B cell (primary cell): ENCODE measurements around the gene NYAP2. TPM values are rescaled to one million over a fixed set of nuclear protein-coding genes. Genes with fewer than 3 reads are reported as not detected.

ENCODE experiments used
- ATAC-seq: fragments of 200-7000 bp; cut with Tn5 transposase; one replicate; pipeline ENCODE4 v1.10.0; 2021; ENCODE audit warnings: low read depth, mild to moderate bottlenecking, moderate number of reproducible peaks, moderate library complexity
- CTCF ChIA-PET: fragments of 350-600 bp; sonication (Branson Sonifier 250); formaldehyde crosslinking; loops from one replicate; lab custom pipeline; 2021; ENCODE audit warnings: antibody characterized with exemption, inconsistent platforms; lab: Charles Lee
- POLR2A ChIA-PET: fragments of 350-600 bp; sonication (Branson Sonifier 250); formaldehyde crosslinking; loops from one replicate; lab custom pipeline; 2021; ENCODE audit warnings: antibody characterized with exemption; lab: Charles Lee
- DNase-seq: peaks from one replicate; pipeline ENCODE4 v3.0.0; 2013
- H2AFZ ChIP-seq: 2 replicates; pipeline ENCODE4 v1.6.1; 2012; ENCODE audit warnings: mild to moderate bottlenecking, low read depth, low read length; ENCODE audit not compliant: insufficient read depth, poor library complexity, severe bottlenecking
- H3K27ac ChIP-seq, 2 donors: 1 replicate in 1 of 2; 2 replicates in 1 of 2; pipeline ENCODE4 v1.5.1; 2012 to 2013; ENCODE audit warnings: low read length in 2 of 2, mild to moderate bottlenecking in 2 of 2, moderate library complexity in 1 of 2
- H3K27me3 ChIP-seq, 4 experiments: fragments of 200-600 bp in 1 of 4; sonication (generic) in 1 of 4; replicated peaks in 1 of 4; 1 replicate in 2 of 4; 2 replicates in 2 of 4; pipeline versions ENCODE4 v1.6.1 to v1.7.0; 2013 to 2016; ENCODE audit warnings: low read length in 3 of 4, mild to moderate bottlenecking in 2 of 4, mixed read lengths in 1 of 4, moderate library complexity in 1 of 4; ENCODE audit not compliant: insufficient read depth in 4 of 4, control insufficient read depth in 3 of 4; ENCODE audit errors: control extremely low read depth in 1 of 4
- H3K36me3 ChIP-seq, 2 experiments: replicated peaks in 1 of 2; 1 replicate in 1 of 2; 2 replicates in 1 of 2; pipeline versions ENCODE4 v1.6.1 to v1.7.1; 2013; ENCODE audit warnings: low read length in 1 of 2; ENCODE audit not compliant: insufficient read depth in 2 of 2, control insufficient read depth in 1 of 2; ENCODE audit errors: control extremely low read depth in 1 of 2, extremely low read depth in 1 of 2
- H3K4me1 ChIP-seq, 2 donors: fragments of 200-600 bp in 1 of 2; sonication (generic) in 1 of 2; 1 replicate in 1 of 2; 2 replicates in 1 of 2; pipeline versions ENCODE4 v1.5.1 to v1.6.1; 2013 to 2017; ENCODE audit warnings: low read length in 2 of 2; ENCODE audit not compliant: control insufficient read depth in 2 of 2, insufficient read depth in 2 of 2
- H3K4me2 ChIP-seq: replicated peaks from 2 replicates; pipeline ENCODE3; 2012; ENCODE audit warnings: mild to moderate bottlenecking, low read depth, low read length; ENCODE audit not compliant: poor library complexity, severe bottlenecking
- H3K4me3 ChIP-seq, 5 experiments: fragments of 200-600 bp in 1 of 5; sonication (generic) in 1 of 5; 1 replicate in 3 of 5; 2 replicates in 2 of 5; pipeline versions ENCODE4 v1.5.1 to v1.7.0; 2011 to 2016; ENCODE audit warnings: low read length in 4 of 5, mild to moderate bottlenecking in 4 of 5, low read depth in 2 of 5, control low read depth in 1 of 5, moderate library complexity in 1 of 5; ENCODE audit not compliant: insufficient read depth in 1 of 5; ENCODE audit errors: control extremely low read depth in 1 of 5, extremely low read depth in 1 of 5
- H3K79me2 ChIP-seq: fragments of 200-600 bp; sonication (generic); one replicate; pipeline ENCODE4 v1.6.0; 2016; ENCODE audit warnings: low read length; ENCODE audit not compliant: control insufficient read depth, insufficient read depth
- H3K9ac ChIP-seq: fragments of 200-600 bp; sonication (generic); 2 replicates; pipeline ENCODE4 v1.6.1; 2017; ENCODE audit warnings: mild to moderate bottlenecking, low read length, moderate library complexity
- H3K9me3 ChIP-seq, 3 donors: one replicate each; pipeline versions ENCODE4 v1.6.1 to v1.7.1; 2013; ENCODE audit warnings: low read length in 2 of 3; ENCODE audit not compliant: control insufficient read depth in 2 of 3, insufficient read depth in 1 of 3; ENCODE audit errors: control extremely low read depth in 1 of 3
- H4K20me1 ChIP-seq: 2 replicates; pipeline ENCODE4 v1.6.0; 2012; ENCODE audit warnings: mild to moderate bottlenecking, low read length; ENCODE audit not compliant: insufficient read depth, control insufficient read depth, poor library complexity, severe bottlenecking
- H3K27ac Mint-ChIP-seq: one replicate; pipeline ENCODE4 v1.8.0; 2021; ENCODE audit warnings: mixed read lengths
- H3K27me3 Mint-ChIP-seq: one replicate; pipeline ENCODE4 v1.8.0; 2021; ENCODE audit warnings: mixed read lengths
- H3K4me1 Mint-ChIP-seq: one replicate; pipeline ENCODE4 v1.8.0; 2021; ENCODE audit warnings: mixed read lengths
- H3K4me3 Mint-ChIP-seq: one replicate; pipeline ENCODE4 v1.8.0; 2021; ENCODE audit warnings: mixed read lengths
- H3K9me3 Mint-ChIP-seq: one replicate; pipeline ENCODE4 v1.8.0; 2022; ENCODE audit warnings: mixed read lengths; ENCODE audit not compliant: insufficient read depth
- CTCF ChIP-seq: fragments of 200-600 bp; IDR thresholded peaks from one replicate; pipeline ENCODE4 v1.8.0; 2022; ENCODE audit warnings: antibody characterized with exemption, mild to moderate bottlenecking
- EZH2 ChIP-seq: IDR thresholded peaks from 2 replicates; pipeline ENCODE4 v1.6.1; 2012; ENCODE audit warnings: borderline replicate concordance, low read depth, mild to moderate bottlenecking, moderate library complexity, low read length; ENCODE audit not compliant: insufficient read depth, poor library complexity, severe bottlenecking
- WGBS: methylation state at CpG from one replicate; pipeline ENCODE4 v1.1.5; 2013; ENCODE audit warnings: missing lambda C conversion rate; ENCODE audit not compliant: insufficient coverage; 5-methylcytosine and 5-hydroxymethylcytosine counted together
- intact Hi-C: fragments of 100-400 bp; cut with micrococcal nuclease; formaldehyde crosslinking; loops from one replicate; pipeline ENCODE4 v1.10.0; 2022
- polyA plus RNA-seq: library from polyadenylated mRNA; depleted of rRNA; stranded (reverse); fragments of >200 nt; gene quantifications from 2 replicates; pipeline ENCODE4 v1.2.3, GENCODE V29; 2012
- total RNA-seq, 2 donors: library from RNA; stranded (reverse); fragments of 120-200 nt in 1 of 2; gene quantifications; 1 replicate in 1 of 2; 2 replicates in 1 of 2; pipeline versions ENCODE4 v1.2.3 to v1.2.4, GENCODE V29; 2013 to 2022

NYAP2 gene
- total and polyA plus RNA-seq, 2 donors (not counting 1 experiment from before 2014, with no cell fraction given): 0.12 to 0.17 TPM

- WGBS: no CpG with 5 or more reads among the region's 2 CpGs
- no peaks in the 10 kb centered on the region for H3K36me3 ChIP-seq
- no peak overlapping the region for H3K4me3 Mint-ChIP-seq
These were observed 217.3 kb downstream of the NYAP2 start for GRCh38 chr2:225616848-225617247.

GRCh38 chr2:225620227-225620626 lies 220.7 kb downstream of the NYAP2 start:
- H3K4me2 ChIP-seq: no peak overlapping the region
- CTCF ChIA-PET: no interaction called here
- peaks cover 2% of the 10 kb centered on the region for H3K27me3 Mint-ChIP-seq
- ATAC-seq: no peak
- H3K4me3 Mint-ChIP-seq: no peak overlapping the region
- POLR2A ChIA-PET: no interaction called here
- H3K9me3 Mint-ChIP-seq: no peaks in the 10 kb centered on the region
- H3K9me3 ChIP-seq: no peaks in the 10 kb centered on the region
- H3K27ac Mint-ChIP-seq: no peak overlapping the region
- no peaks in the 10 kb centered on the region for H3K36me3 ChIP-seq
- no peaks in the 10 kb centered on the region for H3K27me3 ChIP-seq
- intact Hi-C loops: no loop called here
- DNase-seq: no peak
- no peaks in the 10 kb centered on the region for H4K20me1 ChIP-seq
- TF ChIP-seq EZH2: no peak
- no peak for TF ChIP-seq CTCF
- H3K4me1 ChIP-seq: no peaks in the 10 kb centered on the region
- no peaks in the 10 kb centered on the region for H3K79me2 ChIP-seq
- no peak overlapping the region for H2AFZ ChIP-seq
- WGBS: no CpG with 5 or more reads among the region's 21 CpGs
- H3K9ac ChIP-seq: no peak overlapping the region
- no peak overlapping the region for H3K27ac ChIP-seq
- H3K4me3 ChIP-seq: no peak overlapping the region
- H3K4me1 Mint-ChIP-seq: no peaks in the 10 kb centered on the region

More at GRCh38 chr2:225616848-225617247, 217.3 kb downstream of the NYAP2 start:
- Histone ChIP-seq H3K9ac (no peak overlapping the region), H3K4me1 (no peaks in the 10 kb centered on the region), H4K20me1 (no peaks in the 10 kb centered on the region), H3K9me3 (no peaks in the 10 kb centered on the region), H3K4me2 (no peak overlapping the region), H3K4me3 (no peak overlapping the region), H3K27me3 (no peaks in the 10 kb centered on the region), H2AFZ (no peak overlapping the region), H3K27ac (no peak overlapping the region), H3K79me2 (no peaks in the 10 kb centered on the region)
- CTCF ChIA-PET: no interaction called here
- no peak overlapping the region for H3K27ac Mint-ChIP-seq
- no peak for DNase-seq
- H3K27me3 Mint-ChIP-seq: peaks cover 3% of the 10 kb centered on the region
- no peaks in the 10 kb centered on the region for H3K4me1 Mint-ChIP-seq
- TF ChIP-seq CTCF (no peak), EZH2 (no peak)
- ATAC-seq: no peak
- H3K9me3 Mint-ChIP-seq: no peaks in the 10 kb centered on the region
- POLR2A ChIA-PET: no interaction called here
- intact Hi-C loops: no loop called here
